Suprapubic skin (tissue), 3 donors: ENCODE data around the gene SERTAD2.

Experiments
- CTCF ChIP-seq, 2 donors: fragments of 200-600 bp in 1 of 2; fragments of 450-650 bp in 1 of 2; sonication (generic) in 1 of 2; IDR thresholded peaks; one replicate each; pipeline ENCODE4 v1.5.1; 2016 to 2019; ENCODE audit warnings: antibody characterized with exemption in 2 of 2, mild to moderate bottlenecking in 1 of 2, moderate library complexity in 1 of 2
- EP300 ChIP-seq: sonication (generic); formaldehyde crosslinking; IDR thresholded peaks from one replicate; pipeline ENCODE4 v1.6.1; 2017; ENCODE audit warnings: antibody characterized with exemption
- POLR2A ChIP-seq, 2 donors: fragments of 450-650 bp; IDR thresholded peaks; one replicate each; pipeline ENCODE4 v1.6.1; 2017; ENCODE audit warnings: antibody characterized with exemption in 2 of 2, mild to moderate bottlenecking in 2 of 2, moderate library complexity in 2 of 2

- TF ChIP-seq CTCF (IDR thresholded peaks at IDR 0.05) (no peak), EP300 (no peak), POLR2A (IDR thresholded peaks at IDR 0.05) (peak in 1 of 2 donors; percentile 63)
Measured at GRCh38 chr2:64653109-64654062, at the start of gene SERTAD2.
